Measurements from ENCODE around the gene ZCCHC7. TPM values are rescaled to one million over a fixed set of nuclear protein-coding genes. Genes with fewer than 3 reads are reported as not detected.

ZCCHC7 gene
- total and polyA plus RNA-seq, 10 of the 15 experiments (the other 5 are each of a cell fraction or from before 2014, with no cell fraction given), result 42.9 to 178 (median 53.3) TPM

DNA sequence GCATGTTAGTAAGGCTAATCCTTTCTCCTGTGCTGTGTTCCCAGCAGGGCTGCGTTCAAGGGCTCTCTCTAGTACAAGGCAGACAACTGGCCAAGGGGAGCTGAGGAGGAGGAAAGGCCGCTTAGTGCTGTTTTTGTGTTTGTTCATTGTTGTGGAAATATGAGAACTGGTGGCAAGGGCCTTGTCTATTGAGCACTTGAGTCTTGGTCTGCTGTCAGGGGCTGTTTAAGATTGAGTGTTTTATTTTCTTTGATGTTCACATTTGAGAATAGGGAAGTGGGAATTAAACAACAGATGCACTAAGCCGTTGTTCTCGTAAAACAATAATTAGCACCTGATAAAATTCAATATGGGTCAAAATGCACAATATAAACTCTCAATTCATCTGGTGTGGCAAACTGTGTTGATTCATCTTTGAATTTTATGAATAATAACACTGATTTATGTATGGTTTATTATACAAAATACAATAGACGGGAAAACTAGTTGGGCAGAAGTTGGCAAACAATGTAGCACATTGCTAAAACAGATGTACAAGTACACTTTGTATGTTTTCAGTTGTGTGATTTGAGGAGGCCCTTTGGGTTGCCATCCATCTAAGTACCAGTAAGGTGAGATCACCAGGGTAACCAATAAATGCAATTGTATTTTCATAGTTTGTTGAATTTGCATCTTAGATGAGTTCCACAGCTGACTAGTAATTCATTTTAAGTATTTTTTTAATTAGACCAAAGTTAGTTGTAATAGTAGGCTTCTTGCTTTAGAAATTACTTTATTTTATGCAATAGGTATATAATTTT is 204.5 kb downstream of the ZCCHC7 start:
- peak overlapping the region; percentile 92 for H3K4me2 ChIP-seq (ENCODE audit: control insufficient read depth, insufficient read depth)
- peaks cover 30% of the 10 kb centered on the region for H3K4me1 ChIP-seq (ENCODE audit: control insufficient read depth, insufficient read depth, low read length)
- ChIA-PET POLR2A (interaction anchor here (0.8 to 3.4 kb wide), 16 partner anchors 12 to 326 kb away, joined by 3 to 24 read pairs (median 4); partner anchors contain the start of gene PAX5), RAD21 (ENCODE audit: unreplicated experiment) (interaction anchor here (0.6 to 3.1 kb wide), 24 partner anchors 10 to 452 kb away, joined by 3 to 42 read pairs (median 5); partner anchors contain the start of gene ZCCHC7), CTCF (interaction anchor here (0.8 to 8.1 kb wide), 19 partner anchors 7 to 451 kb away, joined by 3 to 38 read pairs (median 7); no protein-coding TSS in a partner anchor), SMC1A (ENCODE audit: uncharacterized antibody, unreplicated experiment) (interaction anchor here (0.8 to 5.6 kb wide), 36 partner anchors 7 to 525 kb away, joined by 3 to 65 read pairs (median 5); no protein-coding TSS in a partner anchor)
- H3K27me3 ChIP-seq (replicated peaks in 1 of 2; ENCODE audit: control insufficient read depth in 2 of 2, insufficient read depth in 2 of 2, low read length in 1 of 2), result no peaks in the 10 kb centered on the region
- H2AFZ ChIP-seq (ENCODE audit: control insufficient read depth, low read depth, low read length), result peak overlapping the region; percentile 77
- no peaks in the 10 kb centered on the region; the same call in 2 of the 3 replicates for H3K9me3 ChIP-seq (replicated peaks; ENCODE audit: control insufficient read depth, insufficient read depth, low read length)
- ATAC-seq (peak; percentile 79), FAIRE-seq (peak; percentile 56), DNase-seq (ENCODE audit: low read depth, low spot score) (no peak)
- under 1% methylated on average over 5 of the region's 5 CpGs for WGBS (ENCODE audit: insufficient coverage, insufficient replicate concordance, low lambda C conversion rate, missing lambda C conversion rate)
- BruUV-seq (replicated peaks), result no TSS peak
- peak overlapping the region; percentile 93 for H3K27ac ChIP-seq (ENCODE audit: control insufficient read depth, insufficient read depth)
- peak overlapping the region; percentile 18 for H3K4me3 ChIP-seq
- H4K20me1 ChIP-seq (ENCODE audit: control insufficient read depth, insufficient read depth), result no peaks in the 10 kb centered on the region
- H3K79me2 ChIP-seq (ENCODE audit: control insufficient read depth, insufficient read depth, low read length), result peaks cover 9% of the 10 kb centered on the region
- intact Hi-C loops (cut with micrococcal nuclease; ENCODE audit: unreplicated experiment), result loop anchor here (5.0 kb wide), 2 partner anchors 293 to 453 kb away; partner anchors contain the start of gene PAX5
- H3K36me3 ChIP-seq (ENCODE audit: control insufficient read depth in 2 of 2, insufficient read depth in 2 of 2, low read length in 1 of 2), result no peaks in the 10 kb centered on the region; a peak in 3 of 4 replicates
- in situ Hi-C loops (cut with MboI), result no loop called here
- H3K9ac ChIP-seq (ENCODE audit: control insufficient read depth, insufficient read depth, low read length), result peak overlapping the region; percentile 69
- peak; percentile 71 for TF ChIP-seq NFIC (IDR thresholded peaks at IDR 0.05; ENCODE audit: low read depth, low read length)
- TF ChIP-seq FOXM1 (IDR thresholded peaks at IDR 0.05; ENCODE audit: low read depth, low read length), result 0 out of 2 replicates have a peak, but pooled peaks have one; percentile 30
- TF ChIP-seq ATF7 (IDR thresholded peaks at IDR 0.05; ENCODE audit: low read depth), result 0 out of 2 replicates have a peak, but pooled peaks have one; percentile 15
- no peak for TF ChIP-seq EZH2 (IDR thresholded peaks at IDR 0.05; ENCODE audit: borderline replicate concordance, control insufficient read depth, low read depth, low read length)
- TF ChIP-seq, protein P1, sequence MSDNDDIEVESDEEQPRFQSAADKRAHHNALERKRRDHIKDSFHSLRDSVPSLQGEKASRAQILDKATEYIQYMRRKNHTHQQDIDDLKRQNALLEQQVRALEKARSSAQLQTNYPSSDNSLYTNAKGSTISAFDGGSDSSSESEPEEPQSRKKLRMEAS (IDR thresholded peaks at IDR 0.05; ENCODE audit: low read depth, low read length), result no peak
- peak; percentile 86 for TF ChIP-seq PKNOX1 (IDR thresholded peaks at IDR 0.05)
- TF ChIP-seq, protein P2, sequence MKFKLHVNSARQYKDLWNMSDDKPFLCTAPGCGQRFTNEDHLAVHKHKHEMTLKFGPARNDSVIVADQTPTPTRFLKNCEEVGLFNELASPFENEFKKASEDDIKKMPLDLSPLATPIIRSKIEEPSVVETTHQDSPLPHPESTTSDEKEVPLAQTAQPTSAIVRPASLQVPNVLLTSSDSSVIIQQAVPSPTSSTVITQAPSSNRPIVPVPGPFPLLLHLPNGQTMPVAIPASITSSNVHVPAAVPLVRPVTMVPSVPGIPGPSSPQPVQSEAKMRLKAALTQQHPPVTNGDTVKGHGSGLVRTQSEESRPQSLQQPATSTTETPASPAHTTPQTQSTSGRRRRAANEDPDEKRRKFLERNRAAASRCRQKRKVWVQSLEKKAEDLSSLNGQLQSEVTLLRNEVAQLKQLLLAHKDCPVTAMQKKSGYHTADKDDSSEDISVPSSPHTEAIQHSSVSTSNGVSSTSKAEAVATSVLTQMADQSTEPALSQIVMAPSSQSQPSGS (IDR thresholded peaks at IDR 0.05; ENCODE audit: low read length), result peak; percentile 35; the same call in 1 of the 2 replicates
- 0 out of 2 replicates have a peak, but pooled peaks have one; percentile 36 for TF ChIP-seq ZNF207 (IDR thresholded peaks at IDR 0.05; ENCODE audit: borderline replicate concordance)
- TF ChIP-seq NKRF (conservative IDR thresholded peaks at IDR 0.05), result no peak
- peak; percentile 46 to 61; a peak in 2 of 4 replicates for TF ChIP-seq IKZF2 (IDR thresholded peaks at IDR 0.05)
- no peak for TF ChIP-seq ZBTB11 (CRISPR knock-in tag; IDR thresholded peaks at IDR 0.05)
- TF ChIP-seq GABPA (IDR thresholded peaks at IDR 0.05; ENCODE audit: low read depth), result no peak

Data from GM12878 (cell line).